ENCODE results near the gene WRAP53. TPM values are rescaled to one million over a fixed set of nuclear protein-coding genes. Genes with fewer than 3 reads are reported as not detected.

Gene WRAP53
- total and polyA plus RNA-seq, 8 donors, result 2.0 to 13.5 (median 4.1) TPM

DNA sequence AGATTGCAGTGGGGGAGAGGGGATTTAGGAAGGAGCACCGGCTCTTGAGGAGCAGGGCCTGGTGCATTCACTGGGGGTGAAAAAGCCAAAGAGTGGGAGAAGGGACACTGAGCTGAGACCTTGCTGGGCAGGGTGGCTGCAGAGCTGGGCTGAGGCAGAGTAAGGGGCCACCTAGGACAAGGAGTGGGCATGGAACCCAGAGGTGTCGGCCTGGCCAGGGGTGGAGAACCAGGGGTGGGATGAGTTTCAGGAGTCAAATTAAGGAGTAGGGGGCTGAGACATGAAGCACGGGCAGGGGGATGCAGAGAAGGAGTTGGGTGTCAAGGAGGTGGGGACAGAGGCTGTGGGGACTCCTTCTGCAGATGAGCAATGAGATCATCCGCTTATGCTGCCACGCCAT lies 49.3 kb downstream of the WRAP53 start:
- Histone ChIP-seq H3K4me3 (no peak overlapping the region), H3K27me3 (no peaks in the 10 kb centered on the region), H3K36me3 (no peaks in the 10 kb centered on the region), H3K4me1 (no peaks in the 10 kb centered on the region), H3K27ac (no peak overlapping the region), H3K9me3 (no peaks in the 10 kb centered on the region)
- 84 to 85% methylated on average over 5 of the region's 5 CpGs for WGBS, 2 donors
- intact Hi-C loops (cut with DNase I), result loop anchor here in 1 of 3 donors (10.0 kb wide), 1 partner anchor 67 kb away; no protein-coding TSS in a partner anchor
- FAIRE-seq (no peak), ATAC-seq (no peak), DNase-seq (peak in 1 of 6 donors; percentile 21)
- TF ChIP-seq, protein P1, sequence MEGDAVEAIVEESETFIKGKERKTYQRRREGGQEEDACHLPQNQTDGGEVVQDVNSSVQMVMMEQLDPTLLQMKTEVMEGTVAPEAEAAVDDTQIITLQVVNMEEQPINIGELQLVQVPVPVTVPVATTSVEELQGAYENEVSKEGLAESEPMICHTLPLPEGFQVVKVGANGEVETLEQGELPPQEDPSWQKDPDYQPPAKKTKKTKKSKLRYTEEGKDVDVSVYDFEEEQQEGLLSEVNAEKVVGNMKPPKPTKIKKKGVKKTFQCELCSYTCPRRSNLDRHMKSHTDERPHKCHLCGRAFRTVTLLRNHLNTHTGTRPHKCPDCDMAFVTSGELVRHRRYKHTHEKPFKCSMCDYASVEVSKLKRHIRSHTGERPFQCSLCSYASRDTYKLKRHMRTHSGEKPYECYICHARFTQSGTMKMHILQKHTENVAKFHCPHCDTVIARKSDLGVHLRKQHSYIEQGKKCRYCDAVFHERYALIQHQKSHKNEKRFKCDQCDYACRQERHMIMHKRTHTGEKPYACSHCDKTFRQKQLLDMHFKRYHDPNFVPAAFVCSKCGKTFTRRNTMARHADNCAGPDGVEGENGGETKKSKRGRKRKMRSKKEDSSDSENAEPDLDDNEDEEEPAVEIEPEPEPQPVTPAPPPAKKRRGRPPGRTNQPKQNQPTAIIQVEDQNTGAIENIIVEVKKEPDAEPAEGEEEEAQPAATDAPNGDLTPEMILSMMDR (IDR thresholded peaks at IDR 0.05), result no peak

DNA sequence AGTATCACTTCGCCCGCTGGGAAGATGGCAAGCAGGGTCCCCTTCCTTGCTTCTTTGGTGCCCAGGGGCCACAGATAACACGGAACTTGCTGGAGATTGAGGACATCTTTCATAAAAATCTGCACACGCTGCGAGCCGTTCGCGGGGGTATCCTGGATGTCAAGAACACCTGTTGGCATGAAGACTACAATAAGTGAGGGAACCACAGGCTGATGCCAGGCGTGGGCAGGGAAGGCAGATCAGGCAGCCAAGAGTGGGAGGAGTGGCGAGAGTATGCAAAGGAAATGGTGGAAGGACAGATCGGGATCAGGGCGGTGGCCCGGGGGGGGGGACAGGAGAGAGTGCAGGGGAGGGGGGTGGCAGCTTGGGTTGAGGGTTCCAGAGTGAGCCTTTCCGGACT lies 51.5 kb downstream of the WRAP53 start:
- DNase-seq (peak in 1 of 6 donors; percentile 31), FAIRE-seq (no peak)
- WGBS, 2 donors, result 31 to 32% methylated on average over 14 of the region's 14 CpGs

DNA sequence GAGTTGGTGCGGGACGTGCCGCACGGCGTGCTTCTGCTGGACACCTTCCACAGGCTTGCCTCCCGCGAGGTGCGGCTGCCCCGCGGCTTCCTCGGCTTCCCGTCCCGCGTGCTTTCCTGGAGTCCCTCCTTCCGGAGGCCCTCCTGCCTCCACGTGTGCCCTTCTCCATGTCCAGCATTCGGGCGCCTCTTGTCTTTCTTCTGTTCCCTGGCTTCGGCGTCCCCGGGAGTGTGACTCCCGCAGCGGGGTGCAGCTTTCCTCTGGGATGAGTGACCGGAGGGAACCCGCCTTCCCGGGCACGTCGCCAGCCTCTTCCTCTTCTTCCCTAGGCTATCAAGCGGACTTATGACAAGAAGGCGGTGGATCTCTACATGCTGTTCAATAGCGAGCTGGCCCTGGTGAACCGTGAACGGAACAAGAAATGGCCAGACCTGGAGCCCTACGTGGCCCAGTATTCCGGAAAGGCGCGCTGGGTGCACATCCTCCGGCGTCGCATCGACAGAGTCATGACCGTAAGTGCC lies 52.3 kb downstream of the WRAP53 start:
- FAIRE-seq, result no peak
- H3K4me3 ChIP-seq, result no peak overlapping the region
- ATAC-seq, result no peak
- no peaks in the 10 kb centered on the region for H3K36me3 ChIP-seq
- intact Hi-C loops (cut with DNase I), result loop anchor here in 2 of 3 donors (5.0 to 10.0 kb wide), 4 partner anchors 112 to 247 kb away; partner anchors contain the start of genes CYB5D1 (in 1 of the 2), NAA38 (in 1 of the 2) and TMEM88 (in 1 of the 2)
- H3K27me3 ChIP-seq, result no peaks in the 10 kb centered on the region
- WGBS, 2 donors, result 54 to 57% methylated on average over 41 to 42 of the region's 42 CpGs
- no peak overlapping the region for H3K27ac ChIP-seq
- TF ChIP-seq, protein P1 (IDR thresholded peaks at IDR 0.05), result no peak
- H3K4me1 ChIP-seq, result no peaks in the 10 kb centered on the region
- DNase-seq, result peak in 2 of 6 donors; percentile 52 to 54
- no peaks in the 10 kb centered on the region for H3K9me3 ChIP-seq

More for the DNA sequence above, 51.5 kb downstream of the WRAP53 start:
- peak in 3 of 4 donors; percentile 5 to 49 (median 31) for ATAC-seq
- H3K9me3 ChIP-seq, result no peaks in the 10 kb centered on the region
- no peak overlapping the region for H3K27ac ChIP-seq
- no peaks in the 10 kb centered on the region for H3K4me1 ChIP-seq
- H3K27me3 ChIP-seq, result no peaks in the 10 kb centered on the region
- H3K36me3 ChIP-seq, result no peaks in the 10 kb centered on the region
- H3K4me3 ChIP-seq, result no peak overlapping the region
- intact Hi-C loops (cut with DNase I), result loop anchor here (5.0 to 10.0 kb wide), 5 partner anchors 65 to 248 kb away; partner anchors contain the start of genes CYB5D1 (in 1 of the 3), NAA38 (in 1 of the 3) and TMEM88 (in 1 of the 3)
- TF ChIP-seq, protein P1 (IDR thresholded peaks at IDR 0.05), result no peak

DNA sequence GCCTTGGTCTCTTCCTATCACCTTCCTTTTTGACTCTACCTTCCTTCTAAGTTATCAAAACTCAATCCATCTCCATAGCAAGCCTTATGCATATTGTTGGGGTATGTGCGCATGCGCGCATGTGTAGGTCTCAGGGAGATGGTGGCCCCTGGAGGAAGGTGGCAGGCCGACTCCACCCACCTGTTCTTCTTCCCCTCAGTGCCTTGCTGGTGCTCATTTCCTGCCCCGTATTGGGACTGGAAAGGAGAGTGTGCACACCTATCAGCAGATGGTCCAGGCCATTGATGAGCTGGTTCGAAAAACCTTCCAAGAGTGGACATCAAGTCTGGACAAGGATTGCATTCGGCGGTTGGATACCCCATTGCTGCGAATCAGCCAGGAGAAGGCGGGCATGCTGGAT lies 54.5 kb downstream of the WRAP53 start:
- DNase-seq (peak in 1 of 6 donors; percentile 18), FAIRE-seq (no peak), ATAC-seq (no peak)
- H3K27ac ChIP-seq, result no peak overlapping the region
- H3K4me1 ChIP-seq, result no peaks in the 10 kb centered on the region
- no peak overlapping the region for H3K4me3 ChIP-seq
- intact Hi-C loops (cut with DNase I), result loop anchor here in 2 of 3 donors (5.0 to 10.0 kb wide), 4 partner anchors 110 to 245 kb away; partner anchors contain the start of genes CYB5D1 (in 1 of the 2), NAA38 (in 1 of the 2) and TMEM88 (in 1 of the 2)
- no peaks in the 10 kb centered on the region for H3K27me3 ChIP-seq
- WGBS, 2 donors, result 57 to 63% methylated on average over 10 of the region's 10 CpGs
- TF ChIP-seq, protein P1 (IDR thresholded peaks at IDR 0.05), result no peak
- H3K36me3 ChIP-seq, result no peaks in the 10 kb centered on the region
- no peaks in the 10 kb centered on the region for H3K9me3 ChIP-seq

DNA sequence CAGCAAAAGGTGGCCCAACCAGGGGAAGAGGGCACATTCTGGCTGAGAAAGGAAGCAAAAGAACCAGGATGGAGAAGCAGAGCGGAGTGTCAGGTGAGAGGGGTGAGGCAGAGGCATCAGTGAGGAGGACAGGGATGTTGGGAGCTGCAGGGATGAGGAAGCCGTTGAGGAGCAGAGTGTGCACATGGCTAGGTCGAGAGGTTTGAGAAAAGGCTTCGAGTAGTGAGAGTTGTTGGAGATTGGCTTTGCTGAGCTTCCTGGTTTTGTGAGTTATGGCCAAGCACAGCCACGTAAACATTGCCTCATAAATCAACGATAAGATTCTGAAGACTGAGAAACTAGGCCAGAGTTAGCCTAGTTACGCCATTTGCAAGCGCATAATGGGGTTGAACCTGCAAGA lies 56.1 kb downstream of the WRAP53 start:
- no peak for ATAC-seq
- 58 to 66% methylated on average over 8 of the region's 8 CpGs for WGBS, 2 donors
- Histone ChIP-seq H3K36me3 (no peaks in the 10 kb centered on the region), H3K27me3 (no peaks in the 10 kb centered on the region), H3K4me1 (no peaks in the 10 kb centered on the region), H3K27ac (no peak overlapping the region), H3K4me3 (no peak overlapping the region), H3K9me3 (no peaks in the 10 kb centered on the region)
- TF ChIP-seq, protein P1 (IDR thresholded peaks at IDR 0.05), result no peak
- no peak for FAIRE-seq
- intact Hi-C loops (cut with DNase I), result loop anchor here in 2 of 3 donors (5.0 to 10.0 kb wide), 4 partner anchors 108 to 243 kb away; partner anchors contain the start of genes CYB5D1 (in 1 of the 2), NAA38 (in 1 of the 2) and TMEM88 (in 1 of the 2)
- DNase-seq, result no peak

Measured in pancreas (tissue), 10 donors.